ENCODE results near the gene CGB7. TPM values are rescaled to one million over a fixed set of nuclear protein-coding genes. Genes with fewer than 3 reads are reported as not detected.
"Not testable (repeated sequence)": the region's sequence is repeated elsewhere in the genome, so short reads cannot be mapped to it uniquely, and the experiment has no call there.

The CGB7 gene
- total RNA-seq, 3 donors from 2014 or later, result not detected

DNA sequence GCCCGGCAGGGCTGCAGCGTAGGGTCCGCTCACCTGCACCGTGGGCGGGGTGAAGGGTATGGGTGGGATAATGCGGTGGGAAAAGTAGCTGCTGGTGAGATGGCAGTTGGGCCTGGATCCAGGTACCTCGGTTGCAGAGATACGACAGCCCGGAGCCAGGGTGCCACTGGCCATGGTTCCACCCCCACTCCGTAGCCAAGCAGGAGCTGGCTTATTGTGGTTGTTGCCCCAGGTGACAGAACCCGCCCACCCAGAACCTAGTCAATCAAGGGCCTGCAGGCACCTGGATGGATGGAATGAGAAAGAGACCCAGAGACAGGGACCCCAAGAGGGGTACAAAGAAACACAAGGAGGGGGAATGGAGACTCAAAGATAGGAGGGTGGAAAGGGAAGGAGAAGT, 37.2 kb downstream of the CGB7 start:
- no peak for ATAC-seq
- no peak for DNase-seq
- TF ChIP-seq CTCF (IDR thresholded peaks at IDR 0.05), result no peak
- H3K4me1 ChIP-seq (ENCODE audit: low read depth), result peaks cover 12% of the 10 kb centered on the region
- H3K9me3 ChIP-seq, result no peaks in the 10 kb centered on the region
- intact Hi-C loops (cut with DNase I, micrococcal nuclease), result no loop called here
- H3K36me3 ChIP-seq (ENCODE audit: low read depth), result no peaks in the 10 kb centered on the region
- no peak overlapping the region for H3K4me3 ChIP-seq

- no peak overlapping the region for H3K4me3 ChIP-seq
- intact Hi-C loops (cut with DNase I, micrococcal nuclease), result no loop called here
- peak; percentile 84 for ATAC-seq
- no peaks in the 10 kb centered on the region for H3K9me3 ChIP-seq
- no peaks in the 10 kb centered on the region for H3K36me3 ChIP-seq (ENCODE audit: low read depth)
- no peak for TF ChIP-seq CTCF (IDR thresholded peaks at IDR 0.05)
- H3K4me1 ChIP-seq (ENCODE audit: low read depth), result peaks cover 12% of the 10 kb centered on the region
- DNase-seq, result peak; percentile 85 to 88 (median 85)
These were observed 38.2 kb downstream of the CGB7 start for GRCh38 chr19:49019242-49019932.

- intact Hi-C loops (cut with DNase I, micrococcal nuclease); H3K4me3 ChIP-seq; H3K9me3 ChIP-seq; H3K36me3 ChIP-seq (ENCODE audit: low read depth): not testable (repeated sequence)
- DNase-seq (peak in 2 of 3 donors; percentile 40 to 53), ATAC-seq (peak; percentile 27)
- peaks cover 12% of the 10 kb centered on the region for H3K4me1 ChIP-seq (ENCODE audit: low read depth)
These were observed 38.9 kb downstream of the CGB7 start for GRCh38 chr19:49018388-49019241.

DNA sequence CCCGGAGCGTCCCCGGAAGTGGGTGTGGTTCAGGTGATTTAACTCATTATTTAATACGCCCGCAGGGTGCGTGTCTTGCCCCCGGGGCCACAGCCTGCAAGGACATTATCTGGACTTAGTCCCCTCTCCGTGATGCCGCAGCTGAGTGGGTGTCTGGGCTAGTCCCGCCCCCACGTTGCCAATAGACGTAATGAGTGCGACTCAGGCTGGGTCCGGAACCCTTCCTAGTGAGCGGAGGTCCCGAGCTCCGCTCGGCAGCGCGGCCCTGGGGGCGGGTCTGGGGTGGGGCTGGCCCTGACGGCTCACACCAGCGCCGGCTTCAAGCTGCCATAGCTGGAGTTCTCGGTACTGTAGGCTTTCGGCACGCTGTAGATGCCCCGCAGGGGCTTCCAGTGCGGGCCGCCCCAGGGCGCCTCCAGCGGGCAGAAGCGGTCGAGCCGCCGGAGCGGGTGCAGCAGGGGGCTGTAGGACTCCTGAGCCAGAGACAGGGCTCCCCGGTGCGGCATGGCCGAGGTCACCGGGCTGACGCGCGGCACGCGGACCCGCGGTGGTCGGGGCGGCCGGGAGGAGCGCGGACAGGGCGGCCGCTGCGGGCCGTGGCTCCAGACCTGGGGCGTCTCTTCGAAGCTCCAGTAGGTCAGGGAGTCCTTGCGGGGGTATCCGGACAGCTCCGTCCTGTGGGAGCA, 39.7 kb downstream of the CGB7 start:
- ATAC-seq, result peak; percentile 72
- H3K9me3 ChIP-seq, result no peaks in the 10 kb centered on the region
- peak; percentile 33 for TF ChIP-seq CTCF (IDR thresholded peaks at IDR 0.05)
- intact Hi-C loops (cut with DNase I, micrococcal nuclease), result no loop called here
- peak; percentile 49 to 70 (median 69) for DNase-seq
- H3K4me1 ChIP-seq (ENCODE audit: low read depth), result peaks cover 12% of the 10 kb centered on the region
- H3K4me3 ChIP-seq, result no peak overlapping the region
- no peaks in the 10 kb centered on the region for H3K36me3 ChIP-seq (ENCODE audit: low read depth)

GRCh38 chr19:49017041-49017665, 40.4 kb downstream of the CGB7 start, which contains the start of gene LHB:
Gene LHB, minus strand, starts transcription at chr19:49017091. Its CDS starts 10 bp downstream, at chr19:49017081.
- TF ChIP-seq CTCF (IDR thresholded peaks at IDR 0.05), result no peak
- no peak for ATAC-seq
- H3K4me3 ChIP-seq, result no peak within 1 kb of the TSS

More at GRCh38 chr19:49017041-49017665, 40.4 kb downstream of the CGB7 start, which contains the start of gene LHB:
- Histone ChIP-seq H3K36me3 (ENCODE audit: low read depth) (no peaks in the 10 kb centered on the region), H3K4me1 (ENCODE audit: low read depth) (peaks cover 12% of the 10 kb centered on the region), H3K9me3 (no peaks in the 10 kb centered on the region)
- no peak for DNase-seq
- intact Hi-C loops (cut with DNase I, micrococcal nuclease), result no loop called here
